Endodermal cell (in vitro differentiated cells): Measurements from ENCODE around the gene KCNIP3. TPM values are rescaled to one million over a fixed set of nuclear protein-coding genes. Genes with fewer than 3 reads are reported as not detected.

Experiments
- DNase-seq: peaks from one replicate; pipeline ENCODE4 v3.0.0-alpha.2; 2017
- H3K27ac ChIP-seq: 2 replicates; pipeline ENCODE4 v1.5.1; 2013; ENCODE audit warnings: mild to moderate bottlenecking, low read depth, low read length, moderate library complexity
- H3K27me3 ChIP-seq: 2 replicates; pipeline ENCODE4 v1.6.1; 2013; ENCODE audit warnings: mild to moderate bottlenecking, low read length, moderate library complexity; ENCODE audit not compliant: insufficient read depth, control insufficient read depth, poor library complexity, severe bottlenecking
- H3K36me3 ChIP-seq: 2 replicates; pipeline ENCODE4 v1.7.0; 2013; ENCODE audit warnings: mild to moderate bottlenecking, low read length, moderate library complexity; ENCODE audit not compliant: control insufficient read depth, insufficient read depth
- H3K4me1 ChIP-seq: one replicate; pipeline ENCODE4 v1.7.0; 2013; ENCODE audit warnings: low read length; ENCODE audit not compliant: control insufficient read depth, insufficient read depth
- H3K4me3 ChIP-seq: 2 replicates; pipeline ENCODE4 v1.5.1; 2013; ENCODE audit warnings: mild to moderate bottlenecking, low read length, moderate library complexity
- H3K9ac ChIP-seq: 2 replicates; pipeline ENCODE4 v1.6.1; 2013; ENCODE audit warnings: mild to moderate bottlenecking, low read length, moderate library complexity; ENCODE audit not compliant: poor library complexity, severe bottlenecking; ENCODE audit errors: extremely low read depth
- H3K9me3 ChIP-seq: 2 replicates; pipeline ENCODE4 v1.6.1; 2013; ENCODE audit warnings: mild to moderate bottlenecking, low read length, moderate library complexity; ENCODE audit not compliant: control insufficient read depth
- H3K27ac Mint-ChIP-seq: 2 replicates; pipeline ENCODE4 v1.8.0; 2020; ENCODE audit warnings: mixed read lengths
- H3K27me3 Mint-ChIP-seq: 2 replicates; pipeline ENCODE4 v1.8.0; 2021; ENCODE audit warnings: mild to moderate bottlenecking, mixed read lengths; ENCODE audit not compliant: insufficient read depth
- H3K36me3 Mint-ChIP-seq: 2 replicates; pipeline ENCODE4 v1.8.0; 2020; ENCODE audit warnings: low read depth, mixed read lengths
- H3K4me1 Mint-ChIP-seq: 2 replicates; pipeline ENCODE4 v1.8.0; 2020; ENCODE audit warnings: mixed read lengths
- H3K4me3 Mint-ChIP-seq: 2 replicates; pipeline ENCODE4 v1.8.0; 2020; ENCODE audit warnings: mild to moderate bottlenecking, moderate library complexity, mixed read lengths
- H3K9me3 Mint-ChIP-seq: 2 replicates; pipeline ENCODE4 v1.8.0; 2020; ENCODE audit warnings: mild to moderate bottlenecking, mixed read lengths
- CTCF ChIP-seq: fragments of 200-600 bp; sonication (generic); conservative IDR thresholded peaks from 2 replicates; pipeline ENCODE4 v1.5.0; 2021; ENCODE audit warnings: antibody characterized with exemption, mild to moderate bottlenecking
- WGBS, 2 experiments: methylation state at CpG; one replicate each; pipeline versions ENCODE4 v1.1.5 to v1.1.7; 2013; ENCODE audit warnings: missing lambda C conversion rate in 2 of 2, mixed read lengths in 1 of 2; ENCODE audit not compliant: insufficient coverage in 1 of 2, insufficient read length in 1 of 2; 5-methylcytosine and 5-hydroxymethylcytosine counted together
- total RNA-seq, 2 donors: library from RNA; stranded (reverse); fragmentation: NEBNext Ultra II Directional in 1 of 2; extraction: Animal tissue kit (Norgen Biotek cat#: 25700) in 1 of 2; gene quantifications; 2 replicates in 1 of 2; 3 replicates in 1 of 2; pipeline ENCODE4 v1.2.1, GENCODE V29; 2021

The KCNIP3 gene
- total RNA-seq, 2 donors from 2014 or later = 0.26 to 1.3 TPM

GRCh38 chr2:95296011-95296410 is 1.1 kb upstream of the KCNIP3 start:
- 76 to 100% methylated on average over 1 to 5 of the region's 5 CpGs for WGBS, 2 experiments

GRCh38 chr2:95297639-95298395 is 670 bp downstream of the KCNIP3 start:
- H3K4me3 Mint-ChIP-seq = no peak overlapping the region

More at GRCh38 chr2:95296011-95296410, 1.1 kb upstream of the KCNIP3 start:
- Histone ChIP-seq H3K27me3 (no peaks in the 10 kb centered on the region), H3K4me1 (no peaks in the 10 kb centered on the region), H3K27ac (no peak overlapping the region), H3K9me3 (no peaks in the 10 kb centered on the region), H3K9ac (no peak overlapping the region), H3K4me3 (no peak overlapping the region), H3K36me3 (no peaks in the 10 kb centered on the region)
- TF ChIP-seq CTCF = no peak
- no peak overlapping the region for H3K4me3 Mint-ChIP-seq
- DNase-seq = no peak
- H3K4me1 Mint-ChIP-seq = peaks cover 3% of the 10 kb centered on the region
- no peaks in the 10 kb centered on the region for H3K27me3 Mint-ChIP-seq
- H3K9me3 Mint-ChIP-seq = peaks cover 9% of the 10 kb centered on the region
- no peaks in the 10 kb centered on the region for H3K36me3 Mint-ChIP-seq
- H3K27ac Mint-ChIP-seq = no peak overlapping the region

GRCh38 chr2:95298486-95299111 is 1.5 kb downstream of the KCNIP3 start:
- no peaks in the 10 kb centered on the region for H3K36me3 ChIP-seq
- TF ChIP-seq CTCF = no peak
- H3K27me3 Mint-ChIP-seq = no peaks in the 10 kb centered on the region
- H3K4me1 ChIP-seq = no peaks in the 10 kb centered on the region
- no peak overlapping the region for H3K9ac ChIP-seq
- no peaks in the 10 kb centered on the region for H3K9me3 ChIP-seq
- H3K36me3 Mint-ChIP-seq = no peaks in the 10 kb centered on the region
- H3K4me3 Mint-ChIP-seq = no peak overlapping the region
- WGBS, 2 experiments = 88 to 95% methylated on average over 8 to 9 of the region's 9 CpGs
- DNase-seq = no peak
- no peak overlapping the region for H3K27ac ChIP-seq
- H3K27ac Mint-ChIP-seq = no peak overlapping the region
- no peaks in the 10 kb centered on the region for H3K9me3 Mint-ChIP-seq
- H3K27me3 ChIP-seq = no peaks in the 10 kb centered on the region
- H3K4me1 Mint-ChIP-seq = peaks cover 3% of the 10 kb centered on the region
- H3K4me3 ChIP-seq = no peak overlapping the region

More at GRCh38 chr2:95297639-95298395, 670 bp downstream of the KCNIP3 start:
- H3K36me3 Mint-ChIP-seq = no peaks in the 10 kb centered on the region
- no peak for TF ChIP-seq CTCF
- DNase-seq = no peak
- no peaks in the 10 kb centered on the region for H3K4me1 ChIP-seq
- no peaks in the 10 kb centered on the region for H3K27me3 Mint-ChIP-seq
- no peak overlapping the region for H3K27ac Mint-ChIP-seq
- H3K27me3 ChIP-seq = no peaks in the 10 kb centered on the region
- no peak overlapping the region for H3K9ac ChIP-seq
- H3K9me3 ChIP-seq = no peaks in the 10 kb centered on the region
- no peak overlapping the region for H3K4me3 ChIP-seq
- 77 to 79% methylated on average over 7 to 11 of the region's 11 CpGs for WGBS, 2 experiments
- H3K36me3 ChIP-seq = no peaks in the 10 kb centered on the region
- H3K4me1 Mint-ChIP-seq = peaks cover 3% of the 10 kb centered on the region
- no peaks in the 10 kb centered on the region for H3K9me3 Mint-ChIP-seq
- no peak overlapping the region for H3K27ac ChIP-seq
